Endothelial cell of umbilical vein (primary cell): ENCODE measurements around the gene EXOC6B. TPM values are rescaled to one million over a fixed set of nuclear protein-coding genes. Genes with fewer than 3 reads are reported as not detected.

ENCODE experiments used
- BruUV-seq: library from RNA; stranded (reverse); fragments of 400-500 nt; replicated peaks from 2 replicates; lab custom pipeline; 2021; lab: Mats Ljungman, UMichigan
- CTCF ChIA-PET: fragments of 300-600, 350-600 bp; sonication (Branson Sonifier 250); formaldehyde crosslinking; loops from one replicate; lab custom pipeline; 2021; ENCODE audit warnings: antibody characterized with exemption, inconsistent platforms; lab: Charles Lee
- POLR2A ChIA-PET: fragments of 300-600, 350-600 bp; sonication (Branson Sonifier 250); formaldehyde crosslinking; loops from one replicate; lab custom pipeline; 2021; ENCODE audit warnings: antibody characterized with exemption, inconsistent platforms; lab: Charles Lee
- DNase-seq: peaks from one replicate; pipeline ENCODE4 v3.0.0-alpha.2; 2011; ENCODE audit warnings: low read depth, low spot score
- FAIRE-seq: peaks from 2 replicates; lab custom pipeline; 2011; peaks lifted over from hg19 to GRCh38; lab: Jason Lieb, UNC
- H2AFZ ChIP-seq: 2 replicates; pipeline ENCODE4 v1.6.0; 2012; ENCODE audit warnings: low read depth, low read length, control low read depth, inconsistent platforms
- H3K27ac ChIP-seq: 2 replicates; pipeline ENCODE4 v1.5.1; 2011; ENCODE audit warnings: low read depth, mild to moderate bottlenecking, control low read depth, low read length, moderate library complexity; ENCODE audit not compliant: insufficient read depth
- H3K27me3 ChIP-seq, 2 experiments: 2 replicates each; pipeline versions ENCODE4 v1.6.0 to v1.6.1; 2011; ENCODE audit warnings: low read length in 2 of 2, mixed read lengths in 1 of 2; ENCODE audit not compliant: control insufficient read depth in 2 of 2, insufficient read depth in 2 of 2
- H3K36me3 ChIP-seq, 2 experiments: 2 replicates in 1 of 2; 3 replicates in 1 of 2; pipeline ENCODE4 v1.5.1; 2011; ENCODE audit warnings: low read length in 2 of 2, mild to moderate bottlenecking in 1 of 2, moderate library complexity in 1 of 2; ENCODE audit not compliant: control insufficient read depth in 2 of 2, insufficient read depth in 2 of 2; ENCODE audit errors: extremely low read depth in 1 of 2
- H3K4me1 ChIP-seq: 3 replicates; pipeline ENCODE4 v1.5.1; 2011; ENCODE audit warnings: mild to moderate bottlenecking, low read length; ENCODE audit not compliant: control insufficient read depth, insufficient read depth; ENCODE audit errors: extremely low read depth
- H3K4me2 ChIP-seq: 2 replicates; pipeline ENCODE4 v1.6.1; 2011; ENCODE audit warnings: low read length, control low read depth, mixed read lengths; ENCODE audit not compliant: insufficient read depth
- H3K4me3 ChIP-seq, 3 experiments: fragments of 200-600 bp in 1 of 3; sonication (generic), shearing (Covaris generic) in 1 of 3; replicated peaks in 1 of 3; 2 replicates each; pipeline ENCODE4 v1.5.1; 2011 to 2016; ENCODE audit warnings: control low read depth in 3 of 3, low read length in 3 of 3, mild to moderate bottlenecking in 2 of 3, inconsistent platforms in 1 of 3, low read depth in 1 of 3, moderate library complexity in 1 of 3; ENCODE audit not compliant: insufficient read depth in 1 of 3
- H3K79me2 ChIP-seq: 2 replicates; pipeline ENCODE4 v1.6.0; 2012; ENCODE audit warnings: low read length, inconsistent platforms; ENCODE audit not compliant: control insufficient read depth, insufficient read depth
- H3K9ac ChIP-seq: replicated peaks from 2 replicates; pipeline ENCODE3; 2011; ENCODE audit warnings: low read length, control low read depth; ENCODE audit not compliant: insufficient read depth; ENCODE audit errors: extremely low read depth
- H3K9me1 ChIP-seq: replicated peaks from 3 replicates; pipeline ENCODE4 v1.6.0; 2011; ENCODE audit warnings: mild to moderate bottlenecking, low read length; ENCODE audit not compliant: control insufficient read depth, insufficient read depth; ENCODE audit errors: extremely low read depth
- H3K9me3 ChIP-seq: replicated peaks from 2 replicates; pipeline ENCODE4 v1.5.1; 2012; ENCODE audit warnings: low read length, inconsistent platforms; ENCODE audit not compliant: control insufficient read depth, insufficient read depth
- H4K20me1 ChIP-seq: replicated peaks from 2 replicates; pipeline ENCODE3; 2011; ENCODE audit warnings: mild to moderate bottlenecking, low read length; ENCODE audit not compliant: control insufficient read depth, insufficient read depth; ENCODE audit errors: extremely low read depth
- CTCF ChIP-seq, 2 donors: IDR thresholded peaks; 1 replicate in 1 of 2; 2 replicates in 1 of 2; pipeline ENCODE4 v1.5.1; 2011; ENCODE audit warnings: low read length in 2 of 2, mild to moderate bottlenecking in 2 of 2, moderate library complexity in 2 of 2, control low read depth in 1 of 2, inconsistent platforms in 1 of 2, low read depth in 1 of 2; ENCODE audit not compliant: insufficient read depth in 1 of 2; ENCODE audit errors: extremely low read depth in 1 of 2
- EZH2 ChIP-seq: IDR thresholded peaks from 2 replicates; pipeline ENCODE4 v1.6.1; 2012; ENCODE audit warnings: borderline replicate concordance, low read depth, mild to moderate bottlenecking, moderate library complexity, low read length, inconsistent platforms; ENCODE audit not compliant: severe bottlenecking
- FOS ChIP-seq: IDR thresholded peaks from 2 replicates; pipeline ENCODE4 v1.6.1; 2011; ENCODE audit warnings: mild to moderate bottlenecking, low read length, moderate library complexity, borderline replicate concordance; ENCODE audit not compliant: insufficient read depth
- GATA2 ChIP-seq: IDR thresholded peaks from 2 replicates; pipeline ENCODE4 v1.7.0; 2011; ENCODE audit warnings: low read depth, mild to moderate bottlenecking, moderate library complexity, mixed read lengths, low read length; ENCODE audit not compliant: insufficient read length, insufficient read depth
- JUN ChIP-seq: IDR thresholded peaks from 2 replicates; pipeline ENCODE4 v1.6.1; 2011; ENCODE audit warnings: borderline replicate concordance, low read depth; ENCODE audit not compliant: insufficient read length, insufficient read depth
- MYC ChIP-seq: IDR thresholded peaks from one replicate; pipeline ENCODE4 v1.6.1; 2011; ENCODE audit warnings: mild to moderate bottlenecking, low read depth, low read length
- POLR2A ChIP-seq: IDR thresholded peaks from 2 replicates; pipeline ENCODE4 v1.6.1; 2012; ENCODE audit warnings: low read depth, mild to moderate bottlenecking, control low read depth, low read length
- POLR2AphosphoS5 ChIP-seq: IDR thresholded peaks from 2 replicates; pipeline ENCODE4 v1.6.1; 2012; ENCODE audit warnings: low read depth, mild to moderate bottlenecking, control low read depth, low read length, moderate library complexity; ENCODE audit not compliant: insufficient read depth
- dilution Hi-C: fragments of 300-500 bp; cut with MboI; formaldehyde crosslinking; loops from one replicate; pipeline ENCODE4 v1.15.0; 2019; ENCODE audit warnings: low sequenced_read_pairs; ENCODE audit not compliant: extremely low pct_ligation_motif_present
- intact Hi-C: fragments of 100-400 bp; cut with micrococcal nuclease; formaldehyde crosslinking; loops from one replicate; pipeline ENCODE4 v1.10.0; 2022
- polyA plus RNA-seq, 4 experiments: library from polyadenylated mRNA; depleted of rRNA in 3 of 4; stranded (reverse) in 3 of 4; unstranded in 1 of 4; fragments of >200 nt; gene quantifications; 2 replicates each; pipeline versions ENCODE4 v1.2.1 to v1.2.3, GENCODE V29; 2011 to 2012; ENCODE audit warnings: missing spikeins in 1 of 4
- total RNA-seq: library from RNA; stranded (reverse); gene quantifications from 2 replicates; pipeline ENCODE4 v1.2.3, GENCODE V29; 2021
- TF ChIP-seq, protein P1 (sequence below): IDR thresholded peaks from 2 replicates; pipeline ENCODE4 v1.6.1; 2011; ENCODE audit not compliant: insufficient read depth, insufficient read length

The EXOC6B gene
- total and polyA plus RNA-seq, 2 donors (not counting 3 experiments of a cell fraction or from before 2014, with no cell fraction given), result 10.8 to 34.8 TPM

- Histone ChIP-seq H3K27ac (no peak overlapping the region), H3K9ac (no peak overlapping the region), H3K4me1 (no peaks in the 10 kb centered on the region), H3K4me2 (no peak overlapping the region), H3K9me1 (no peaks in the 10 kb centered on the region), H2AFZ (no peak overlapping the region), H3K9me3 (no peaks in the 10 kb centered on the region), H3K4me3 (no peak overlapping the region), H3K27me3 (peaks cover 7 to 12% of the 10 kb centered on the region in 2 experiments), H3K79me2 (no peaks in the 10 kb centered on the region), H3K36me3 (no peaks in the 10 kb centered on the region), H4K20me1 (no peaks in the 10 kb centered on the region)
- ChIA-PET CTCF (interaction anchor here (1.1 to 1.2 kb wide), 2 partner anchors 9 to 69 kb away, joined by 4 read pairs; no protein-coding TSS in a partner anchor), POLR2A (no interaction called here)
- FAIRE-seq (no peak), DNase-seq (no peak)
- intact Hi-C loops, result no loop called here
- no peak for TF ChIP-seq MYC
- TF ChIP-seq GATA2, result no peak
- no peak for TF ChIP-seq CTCF (IDR thresholded peaks at IDR 0.05; ENCODE audit: extremely low read depth in 1 of 2, insufficient read depth in 1 of 2, low read depth in 1 of 2, low read length in 2 of 2)
- no peak for TF ChIP-seq FOS
- no peak for TF ChIP-seq POLR2A
- TF ChIP-seq EZH2, result no peak
- TF ChIP-seq JUN, result no peak
- TF ChIP-seq POLR2AphosphoS5, result no peak
- TF ChIP-seq, protein P1, sequence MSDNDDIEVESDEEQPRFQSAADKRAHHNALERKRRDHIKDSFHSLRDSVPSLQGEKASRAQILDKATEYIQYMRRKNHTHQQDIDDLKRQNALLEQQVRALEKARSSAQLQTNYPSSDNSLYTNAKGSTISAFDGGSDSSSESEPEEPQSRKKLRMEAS, result no peak
- dilution Hi-C loops, result no loop called here
- BruUV-seq, result no TSS peak
Measured at GRCh38 chr2:72841462-72842125, 15.8 kb upstream of the EXOC6B start.
